Stimulated activated naive CD8-positive, alpha-beta T cell treated with anti-CD3 and anti-CD28 coated beads, Interleukin-15, Interleukin-2, amounts not matched to agents 100 U/mL and 50 U/mL, for 24 hours (primary cell): ENCODE results near the gene DELE1.
"Not testable (repeated sequence)": the region's sequence is repeated elsewhere in the genome, so short reads cannot be mapped to it uniquely, and the experiment has no call there.

Experiments
- ATAC-seq: fragments of 150-1000 bp; cut with Tn5 transposase; one replicate; pipeline ENCODE4 v1.10.0; 2021
- DNase-seq: peaks from one replicate; pipeline ENCODE4 v3.0.0; 2021

The DELE1 gene

GRCh38 chr5:141883892-141884318 is 39.8 kb upstream of the DELE1 start:
- ATAC-seq (no peak), DNase-seq (no peak)

GRCh38 chr5:141889282-141889871 is 34.3 kb upstream of the DELE1 start:
- DNase-seq (no peak), ATAC-seq (no peak)

- ATAC-seq, DNase-seq: not testable (repeated sequence)
These were observed 33.2 kb upstream of the DELE1 start for GRCh38 chr5:141890429-141890828.

- DNase-seq (no peak), ATAC-seq (no peak)
These were observed 26.2 kb upstream of the DELE1 start for GRCh38 chr5:141897425-141897824.

GRCh38 chr5:141898448-141899049 is 25.1 kb upstream of the DELE1 start:
- no peak for DNase-seq
- ATAC-seq, result no peak

GRCh38 chr5:141902015-141902814 is 21.5 kb upstream of the DELE1 start:
- no peak for ATAC-seq

GRCh38 chr5:141903261-141903660 is 20.4 kb upstream of the DELE1 start:
- DNase-seq, result no peak
- ATAC-seq, result no peak

More at GRCh38 chr5:141902015-141902814, 21.5 kb upstream of the DELE1 start:
- no peak for DNase-seq

- DNase-seq, result no peak
- no peak for ATAC-seq
These were observed 19.1 kb upstream of the DELE1 start for GRCh38 chr5:141904551-141904950.

- ATAC-seq, result no peak
These were observed 17.2 kb upstream of the DELE1 start for GRCh38 chr5:141906517-141906916.

GRCh38 chr5:141906972-141907371 is 16.7 kb upstream of the DELE1 start:
- ATAC-seq, result no peak
- no peak for DNase-seq

More at GRCh38 chr5:141906517-141906916, 17.2 kb upstream of the DELE1 start:
- DNase-seq, result no peak

GRCh38 chr5:141908796-141909195 is 14.9 kb upstream of the DELE1 start:
- DNase-seq (no peak), ATAC-seq (peak; percentile 84)

GRCh38 chr5:141909212-141909611 is 14.5 kb upstream of the DELE1 start:
- ATAC-seq, result no peak
- DNase-seq, result no peak

- DNase-seq (no peak), ATAC-seq (no peak)
These were observed 13.4 kb upstream of the DELE1 start for GRCh38 chr5:141910271-141910673.

GRCh38 chr5:141913560-141914198 is 10.0 kb upstream of the DELE1 start:
- no peak for DNase-seq
- ATAC-seq, result no peak

- DNase-seq, result peak; percentile 50
- ATAC-seq, result peak; percentile 70
These were observed 9.4 kb upstream of the DELE1 start for GRCh38 chr5:141914199-141914743.

GRCh38 chr5:141914797-141915196 is 8.9 kb upstream of the DELE1 start:
- DNase-seq, result no peak
- ATAC-seq, result no peak

- no peak for ATAC-seq
- DNase-seq, result no peak
These were observed 7.8 kb upstream of the DELE1 start for GRCh38 chr5:141915881-141916336.

- ATAC-seq, result no peak
- no peak for DNase-seq
These were observed 7.1 kb upstream of the DELE1 start for GRCh38 chr5:141916522-141916921.

GRCh38 chr5:141917760-141918159 is 5.9 kb upstream of the DELE1 start:
- DNase-seq, result no peak
- no peak for ATAC-seq

- DNase-seq (no peak), ATAC-seq (no peak)
These were observed 4.2 kb upstream of the DELE1 start for GRCh38 chr5:141919218-141920119.

GRCh38 chr5:141920771-141921170 is 2.9 kb upstream of the DELE1 start:
- DNase-seq (no peak), ATAC-seq (no peak)
